Mesothelial cell of epicardium (in vitro differentiated cells): ENCODE results near the gene TGM2. TPM values are rescaled to one million over a fixed set of nuclear protein-coding genes. Genes with fewer than 3 reads are reported as not detected.

Experiments
- DNase-seq, 2 experiments: peaks; one replicate each; pipeline ENCODE4 v3.0.0; 2021; ENCODE audit warnings: low spot score in 2 of 2; ENCODE audit not compliant: unreplicated experiment in 2 of 2
- H3K27ac Mint-ChIP-seq: 2 replicates; pipeline ENCODE4 v1.8.0; 2021; ENCODE audit warnings: mixed read lengths
- H3K27me3 Mint-ChIP-seq: 2 replicates; pipeline ENCODE4 v1.8.0; 2021; ENCODE audit warnings: low read depth, mixed read lengths
- H3K36me3 Mint-ChIP-seq: 2 replicates; pipeline ENCODE4 v1.8.0; 2021; ENCODE audit warnings: mixed read lengths
- H3K4me1 Mint-ChIP-seq: 2 replicates; pipeline ENCODE4 v1.8.0; 2021; ENCODE audit warnings: mixed read lengths
- H3K4me3 Mint-ChIP-seq: 2 replicates; pipeline ENCODE4 v1.8.0; 2021; ENCODE audit warnings: mild to moderate bottlenecking, moderate library complexity, mixed read lengths
- H3K9me3 Mint-ChIP-seq: 2 replicates; pipeline ENCODE4 v1.8.0; 2021; ENCODE audit warnings: mixed read lengths
- total RNA-seq: library from RNA; stranded (reverse); gene quantifications from 3 replicates; pipeline ENCODE4 v1.2.1, GENCODE V29; 2021
- TF ChIP-seq, protein P1 (sequence below): fragments of 200-600 bp; sonication (generic); IDR thresholded peaks from one replicate; pipeline ENCODE4 v1.5.0; 2021; ENCODE audit warnings: antibody characterized with exemption; ENCODE audit not compliant: unreplicated experiment

TGM2 gene
- total RNA-seq, 1 donor from 2014 or later, result 35.7 TPM

DNA sequence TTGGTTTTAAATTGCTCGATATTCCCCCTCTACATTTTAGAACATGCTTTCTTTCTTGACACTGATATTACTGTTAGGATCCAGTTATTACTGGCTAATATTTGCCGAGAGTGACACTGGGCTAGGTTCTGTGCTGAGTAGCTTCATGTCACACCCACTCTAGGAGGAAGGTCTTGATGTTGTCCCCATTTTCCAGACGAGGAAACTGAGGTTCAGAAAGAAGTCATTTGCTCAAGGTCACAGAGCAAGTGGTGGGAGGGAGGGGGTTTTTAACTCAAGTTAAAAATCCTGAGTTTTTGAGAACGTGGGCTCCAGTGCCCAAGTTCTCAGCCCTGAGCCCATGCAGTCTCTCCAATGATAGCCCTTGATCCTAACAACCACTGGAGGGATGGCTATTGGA is 18.9 kb downstream of the TGM2 start:
- H3K4me3 Mint-ChIP-seq, result no peak overlapping the region
- DNase-seq, result no peak
- H3K9me3 Mint-ChIP-seq, result no peaks in the 10 kb centered on the region
- no peak overlapping the region for H3K27ac Mint-ChIP-seq
- peaks cover 5% of the 10 kb centered on the region for H3K36me3 Mint-ChIP-seq
- TF ChIP-seq, protein P1, sequence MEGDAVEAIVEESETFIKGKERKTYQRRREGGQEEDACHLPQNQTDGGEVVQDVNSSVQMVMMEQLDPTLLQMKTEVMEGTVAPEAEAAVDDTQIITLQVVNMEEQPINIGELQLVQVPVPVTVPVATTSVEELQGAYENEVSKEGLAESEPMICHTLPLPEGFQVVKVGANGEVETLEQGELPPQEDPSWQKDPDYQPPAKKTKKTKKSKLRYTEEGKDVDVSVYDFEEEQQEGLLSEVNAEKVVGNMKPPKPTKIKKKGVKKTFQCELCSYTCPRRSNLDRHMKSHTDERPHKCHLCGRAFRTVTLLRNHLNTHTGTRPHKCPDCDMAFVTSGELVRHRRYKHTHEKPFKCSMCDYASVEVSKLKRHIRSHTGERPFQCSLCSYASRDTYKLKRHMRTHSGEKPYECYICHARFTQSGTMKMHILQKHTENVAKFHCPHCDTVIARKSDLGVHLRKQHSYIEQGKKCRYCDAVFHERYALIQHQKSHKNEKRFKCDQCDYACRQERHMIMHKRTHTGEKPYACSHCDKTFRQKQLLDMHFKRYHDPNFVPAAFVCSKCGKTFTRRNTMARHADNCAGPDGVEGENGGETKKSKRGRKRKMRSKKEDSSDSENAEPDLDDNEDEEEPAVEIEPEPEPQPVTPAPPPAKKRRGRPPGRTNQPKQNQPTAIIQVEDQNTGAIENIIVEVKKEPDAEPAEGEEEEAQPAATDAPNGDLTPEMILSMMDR, result no peak
- no peaks in the 10 kb centered on the region for H3K27me3 Mint-ChIP-seq
- peaks cover 33% of the 10 kb centered on the region for H3K4me1 Mint-ChIP-seq

DNA sequence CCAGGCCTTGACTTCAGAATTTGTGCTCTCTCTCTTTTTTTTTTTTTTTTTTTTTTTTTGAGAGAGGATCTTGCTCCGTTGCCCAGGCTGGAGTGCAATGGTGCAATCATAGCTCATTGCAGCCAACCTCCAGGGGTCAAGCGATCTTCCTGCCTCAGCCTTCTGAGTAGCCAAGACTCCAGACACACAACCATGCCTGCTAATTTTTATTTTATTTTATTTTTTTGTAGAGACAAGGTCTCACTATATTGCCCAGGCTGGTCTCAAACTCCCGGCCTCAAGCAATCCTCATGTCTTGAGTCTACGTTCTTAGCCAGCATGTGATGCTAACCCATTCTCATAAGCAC is 19.4 kb downstream of the TGM2 start:
- DNase-seq, result no peak
- Mint-ChIP-seq H3K27me3 (no peaks in the 10 kb centered on the region), H3K9me3 (no peaks in the 10 kb centered on the region), H3K4me1 (peaks cover 35% of the 10 kb centered on the region), H3K27ac (no peak overlapping the region), H3K4me3 (no peak overlapping the region), H3K36me3 (peaks cover 5% of the 10 kb centered on the region)
- TF ChIP-seq, protein P1, result no peak

DNA sequence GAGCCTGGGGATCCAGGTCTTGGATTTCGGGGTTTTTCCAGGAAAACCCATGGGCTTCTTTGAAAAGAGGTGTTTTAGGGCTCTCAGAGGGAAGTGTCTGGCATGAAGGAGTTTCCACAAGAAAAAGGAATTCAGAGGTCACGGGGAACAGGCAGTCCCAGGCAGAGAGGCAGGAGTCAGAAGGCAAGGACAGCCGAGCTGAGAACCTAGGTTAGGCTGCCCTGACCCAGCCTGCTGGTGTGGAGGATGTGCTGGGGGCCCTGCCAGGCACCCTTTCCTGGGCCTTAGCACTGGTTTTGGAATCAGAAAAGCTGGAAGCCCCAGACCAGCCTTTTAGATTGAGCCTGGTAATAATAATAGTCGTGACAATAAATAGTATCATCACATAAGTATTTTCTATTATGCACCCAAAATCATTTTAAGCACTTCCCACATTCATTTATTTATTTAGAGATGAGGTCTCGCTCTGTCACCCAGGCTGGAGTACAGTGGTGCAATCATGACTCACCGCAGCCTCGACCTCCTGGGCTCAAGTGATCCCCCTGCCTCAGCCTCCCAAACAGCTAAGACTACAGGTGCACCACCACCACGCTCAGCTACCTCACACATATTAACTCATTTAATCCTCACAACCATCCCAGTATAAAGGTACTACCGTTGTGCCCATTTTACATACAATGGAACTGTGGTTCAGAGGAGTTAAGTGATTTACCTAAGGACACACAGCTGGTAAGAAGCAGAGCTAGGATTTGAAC is 19.9 kb downstream of the TGM2 start:
- no peak for DNase-seq
- Mint-ChIP-seq H3K4me3 (no peak overlapping the region), H3K9me3 (no peaks in the 10 kb centered on the region), H3K4me1 (peaks cover 39% of the 10 kb centered on the region), H3K36me3 (peaks cover 1% of the 10 kb centered on the region), H3K27me3 (no peaks in the 10 kb centered on the region), H3K27ac (no peak overlapping the region)
- TF ChIP-seq, protein P1, result no peak

- DNase-seq, result no peak
- Mint-ChIP-seq H3K4me3 (no peak overlapping the region), H3K36me3 (peaks cover 1% of the 10 kb centered on the region), H3K27me3 (no peaks in the 10 kb centered on the region), H3K9me3 (no peaks in the 10 kb centered on the region), H3K27ac (peak overlapping the region; percentile 61), H3K4me1 (peaks cover 44% of the 10 kb centered on the region)
- TF ChIP-seq, protein P1, result no peak
Measured at GRCh38 chr20:38144598-38144973, 20.5 kb downstream of the TGM2 start.

- H3K36me3 Mint-ChIP-seq, result peaks cover 1% of the 10 kb centered on the region
- peaks cover 44% of the 10 kb centered on the region for H3K4me1 Mint-ChIP-seq
- H3K9me3 Mint-ChIP-seq, result no peaks in the 10 kb centered on the region
- TF ChIP-seq, protein P1, result no peak
- H3K27ac Mint-ChIP-seq, result peak overlapping the region; percentile 86
- no peak for DNase-seq
- H3K4me3 Mint-ChIP-seq, result no peak overlapping the region
- H3K27me3 Mint-ChIP-seq, result no peaks in the 10 kb centered on the region
Measured at GRCh38 chr20:38143646-38144554, 21.2 kb downstream of the TGM2 start.
